ENCODE results near the gene GTF3C6. TPM values are rescaled to one million over a fixed set of nuclear protein-coding genes. Genes with fewer than 3 reads are reported as not detected.
"Not testable (repeated sequence)": the region's sequence is repeated elsewhere in the genome, so short reads cannot be mapped to it uniquely, and the experiment has no call there.

GTF3C6 gene
- polyA plus RNA-seq, 12 donors: 53.3 to 105 (median 84.9) TPM; not detected in 1

DNA sequence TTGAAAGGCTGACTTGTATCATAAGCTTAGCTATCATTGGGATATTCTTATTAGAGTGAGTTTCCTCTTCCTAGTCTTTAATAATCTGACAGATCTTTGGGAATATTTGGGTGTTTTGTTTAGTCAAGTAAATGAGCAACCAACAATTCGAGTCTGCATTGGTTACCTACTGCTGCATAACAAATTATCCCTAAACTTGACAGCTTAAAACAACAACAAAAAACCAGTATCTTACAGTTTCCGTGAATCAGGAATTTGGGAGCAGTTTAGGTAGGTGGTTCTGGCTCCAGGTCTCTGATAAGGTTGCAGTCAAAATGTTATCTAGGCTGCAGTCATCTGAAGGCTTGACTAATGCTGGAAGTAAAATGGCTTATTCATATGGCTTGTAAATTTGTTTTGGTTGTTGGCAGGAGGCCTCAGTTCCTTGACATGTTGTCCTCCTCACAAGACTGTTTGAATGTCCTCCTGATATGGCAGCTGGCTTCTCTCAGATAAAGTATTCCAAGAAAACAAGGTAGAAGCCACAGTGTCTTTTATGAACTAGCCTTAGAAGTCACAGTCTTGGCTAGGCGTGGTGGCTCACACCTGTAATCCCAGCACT, 7.2 kb downstream of the GTF3C6 start:
- DNase-seq: no peak

DNA sequence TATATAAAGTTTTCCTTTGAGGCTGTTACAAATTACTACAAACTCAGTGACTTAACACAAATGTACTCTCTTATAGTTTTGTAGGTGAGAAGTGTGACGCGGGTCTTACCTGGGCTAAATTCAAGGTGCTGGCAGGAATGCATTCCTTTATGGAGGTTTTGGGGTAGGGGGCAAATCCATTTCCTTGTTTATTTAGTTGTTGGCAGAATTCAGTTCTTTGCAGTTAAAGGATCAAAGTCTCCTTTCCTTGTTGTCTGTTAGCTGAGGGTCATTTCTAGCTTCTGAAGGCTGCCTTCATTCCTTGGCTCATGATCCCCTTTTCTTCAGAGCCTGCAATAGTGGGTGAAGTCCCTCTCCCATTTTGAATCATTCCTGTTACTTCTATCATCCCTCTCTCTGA, 10.2 kb downstream of the GTF3C6 start:
- not testable (repeated sequence) for DNase-seq

GRCh38 chr6:110971468-110971867, 13.0 kb downstream of the GTF3C6 start:
- DNase-seq: no peak

- no peak for DNase-seq
Observed at GRCh38 chr6:110976575-110976974, 18.1 kb downstream of the GTF3C6 start.

DNA sequence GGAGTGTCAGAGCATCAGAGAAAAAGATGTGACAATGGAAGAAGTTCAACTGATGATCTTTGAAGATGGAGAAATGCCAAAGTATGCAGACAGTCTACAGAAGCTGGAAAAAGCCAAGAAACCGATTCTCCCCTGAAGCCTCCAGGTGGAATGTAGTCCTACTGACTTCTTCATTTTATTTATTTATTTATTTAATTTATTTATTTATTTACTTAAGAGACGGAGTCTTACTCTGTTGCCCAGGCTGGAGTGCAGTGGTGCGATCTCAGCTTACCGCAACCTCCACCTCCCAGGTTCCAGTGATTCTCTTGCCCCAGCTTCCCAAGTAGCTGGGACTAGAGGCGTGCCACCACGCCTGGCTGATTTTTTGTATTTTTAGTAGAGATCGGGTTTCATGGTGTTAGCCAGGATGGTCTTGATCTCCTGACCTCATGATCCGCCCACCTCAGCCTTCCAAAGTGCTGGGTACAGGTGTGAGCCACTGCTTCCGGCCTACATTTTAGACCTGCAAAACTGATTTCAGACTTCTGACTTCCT, 21.1 kb downstream of the GTF3C6 start:
- DNase-seq: no peak

DNA sequence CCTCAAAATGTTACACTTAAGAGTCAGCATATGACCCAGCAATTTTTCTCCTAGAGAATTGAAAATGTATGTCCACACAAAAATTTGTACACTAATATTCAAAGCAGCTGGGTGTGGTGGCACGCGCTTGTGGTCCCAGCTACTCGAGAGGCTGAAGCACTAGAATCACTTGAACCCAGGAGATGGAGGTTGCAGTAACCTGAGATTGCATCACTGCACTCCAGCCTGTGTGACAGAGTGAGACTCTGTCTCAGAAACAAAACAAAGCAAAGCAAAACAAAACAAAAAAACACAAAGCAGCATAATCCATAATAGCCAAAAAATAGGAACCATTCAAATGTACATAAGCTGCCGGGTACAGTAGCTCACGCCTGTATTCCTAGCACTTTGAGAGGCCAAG, 21.7 kb downstream of the GTF3C6 start:
- no peak for DNase-seq

GRCh38 chr6:110980648-110981047, 22.1 kb downstream of the GTF3C6 start:
- no peak for DNase-seq

- DNase-seq: no peak
Observed at GRCh38 chr6:110981202-110981600, 22.7 kb downstream of the GTF3C6 start.

- DNase-seq: no peak
Observed at GRCh38 chr6:110990840-110991576, 32.5 kb downstream of the GTF3C6 start.

- no peak for DNase-seq
Observed at GRCh38 chr6:110996691-110997090, 38.2 kb downstream of the GTF3C6 start.

DNA sequence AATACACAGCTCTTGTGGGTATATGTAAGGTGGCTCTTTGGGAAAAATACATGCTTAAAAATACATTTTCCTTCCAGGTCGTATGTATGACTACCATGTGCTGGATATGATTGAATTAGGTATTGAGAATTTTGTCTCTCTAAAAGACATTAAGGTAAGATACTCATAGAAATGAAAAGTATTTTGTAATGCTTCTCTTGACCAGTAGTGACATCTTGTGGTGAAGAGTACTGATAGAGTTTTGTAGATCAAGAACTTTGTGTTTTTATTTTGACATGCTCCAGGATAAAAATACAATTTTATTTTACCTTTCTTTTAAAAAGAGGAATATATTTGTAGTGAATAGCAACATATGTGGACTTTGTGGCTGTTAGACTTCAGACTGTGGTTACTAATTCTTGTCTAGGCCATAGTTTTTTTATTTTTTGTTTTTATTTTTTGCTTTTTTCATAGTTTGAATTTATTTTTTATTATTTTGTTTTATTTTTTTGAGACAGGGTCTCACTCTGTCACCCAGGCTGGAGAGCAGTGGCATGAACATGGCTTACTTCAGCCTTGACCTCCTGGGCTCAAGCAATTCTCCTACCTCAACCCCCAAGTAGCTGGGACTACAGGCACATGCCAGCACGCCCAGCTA, 41.2 kb downstream of the GTF3C6 start:
- DNase-seq: no peak

DNA sequence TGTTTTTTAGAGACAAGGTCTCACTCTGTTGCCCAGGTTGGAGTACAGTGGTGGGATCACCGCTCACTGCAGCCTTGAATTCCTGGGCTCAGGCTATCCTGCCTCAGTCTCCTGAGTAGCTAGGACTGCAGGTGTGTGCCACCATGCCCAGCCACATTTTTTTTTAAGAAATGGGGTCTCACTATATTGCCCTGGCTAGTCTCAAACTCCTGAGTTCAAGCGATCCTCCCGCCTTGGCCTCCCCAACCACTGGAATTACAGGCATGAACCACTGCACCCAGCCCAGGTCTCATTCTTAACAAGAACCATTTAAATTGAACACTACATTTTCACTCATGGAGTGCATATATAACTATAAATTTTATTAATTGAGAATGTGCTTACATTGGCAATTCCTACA, 43.8 kb downstream of the GTF3C6 start:
- DNase-seq: no peak

DNA sequence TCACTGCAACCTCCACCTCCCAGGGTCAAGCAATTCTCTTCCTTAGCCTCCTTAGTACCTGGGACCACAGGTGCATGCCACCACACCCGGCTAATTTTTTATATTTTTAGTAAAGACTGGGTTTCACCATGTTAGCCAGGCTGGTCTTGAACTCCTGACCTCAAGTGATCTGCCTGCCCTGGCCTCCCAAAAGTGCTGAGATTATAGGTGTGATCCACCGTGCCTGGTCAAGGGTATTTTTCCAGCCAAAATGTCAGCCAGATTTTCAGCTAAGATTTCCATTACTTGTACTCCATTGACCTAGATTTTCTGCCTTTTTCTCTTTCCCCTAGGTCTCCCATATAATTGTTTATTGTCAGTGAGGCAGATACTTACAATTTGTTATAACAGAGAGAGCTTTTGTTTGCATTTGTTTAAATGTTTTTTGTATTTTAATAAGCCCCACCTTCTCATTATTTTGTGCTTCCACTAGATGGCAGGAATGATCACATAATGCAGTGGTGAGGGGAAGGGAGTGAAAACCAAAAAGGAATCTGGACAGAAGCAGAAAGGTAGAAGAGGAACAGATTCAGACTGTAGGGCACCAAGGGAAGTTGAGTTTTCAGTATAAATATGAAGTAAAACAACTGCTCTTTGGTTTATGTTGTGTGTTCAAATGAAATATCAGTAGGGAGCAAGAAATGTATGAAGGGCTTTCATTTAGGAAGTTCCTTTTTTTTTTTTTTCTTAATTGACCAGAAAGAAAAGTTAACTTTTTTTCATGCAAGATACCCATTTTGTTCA, 53.0 kb downstream of the GTF3C6 start:
- peak; percentile 31 for DNase-seq

- DNase-seq: no peak
Observed at GRCh38 chr6:111012143-111012452, 53.6 kb downstream of the GTF3C6 start.

- DNase-seq: not testable (repeated sequence)
Observed at GRCh38 chr6:111012520-111012919, 54.0 kb downstream of the GTF3C6 start.

DNA sequence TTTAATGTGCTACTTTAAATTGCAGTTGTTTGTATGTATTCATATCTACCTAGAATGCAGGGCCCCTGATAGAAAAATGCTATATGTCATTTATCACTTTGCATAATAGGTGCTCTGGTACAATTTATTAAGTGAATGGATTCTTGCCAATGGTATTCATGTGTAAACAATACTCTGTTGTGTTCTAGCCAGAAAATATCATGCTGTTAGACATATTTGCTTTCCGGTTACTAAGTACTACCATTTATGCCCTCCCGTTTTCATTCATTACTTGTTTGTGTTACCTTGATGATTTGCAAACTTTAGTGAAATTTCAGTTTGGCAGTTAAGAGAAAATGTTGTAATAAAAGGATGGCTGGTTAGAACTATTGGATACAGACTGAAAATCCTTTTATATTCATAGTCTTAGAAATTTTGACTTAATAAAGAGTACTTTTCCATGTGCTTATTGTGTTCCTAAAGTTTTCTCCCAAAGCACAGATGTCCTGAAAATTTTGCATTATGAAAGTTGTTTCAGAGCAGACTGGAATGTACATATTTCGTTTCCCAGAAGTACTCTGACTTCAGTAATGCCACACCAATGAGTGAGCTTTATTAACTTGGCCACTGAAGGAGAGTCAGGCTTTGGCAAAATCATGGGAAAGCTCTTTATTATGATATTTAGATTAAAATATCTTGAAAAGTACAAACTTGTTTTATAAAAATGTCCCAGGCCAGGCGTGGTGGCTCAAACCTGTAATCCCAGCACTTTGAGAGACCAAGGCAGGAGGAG, 54.8 kb downstream of the GTF3C6 start:
- no peak for DNase-seq

DNA sequence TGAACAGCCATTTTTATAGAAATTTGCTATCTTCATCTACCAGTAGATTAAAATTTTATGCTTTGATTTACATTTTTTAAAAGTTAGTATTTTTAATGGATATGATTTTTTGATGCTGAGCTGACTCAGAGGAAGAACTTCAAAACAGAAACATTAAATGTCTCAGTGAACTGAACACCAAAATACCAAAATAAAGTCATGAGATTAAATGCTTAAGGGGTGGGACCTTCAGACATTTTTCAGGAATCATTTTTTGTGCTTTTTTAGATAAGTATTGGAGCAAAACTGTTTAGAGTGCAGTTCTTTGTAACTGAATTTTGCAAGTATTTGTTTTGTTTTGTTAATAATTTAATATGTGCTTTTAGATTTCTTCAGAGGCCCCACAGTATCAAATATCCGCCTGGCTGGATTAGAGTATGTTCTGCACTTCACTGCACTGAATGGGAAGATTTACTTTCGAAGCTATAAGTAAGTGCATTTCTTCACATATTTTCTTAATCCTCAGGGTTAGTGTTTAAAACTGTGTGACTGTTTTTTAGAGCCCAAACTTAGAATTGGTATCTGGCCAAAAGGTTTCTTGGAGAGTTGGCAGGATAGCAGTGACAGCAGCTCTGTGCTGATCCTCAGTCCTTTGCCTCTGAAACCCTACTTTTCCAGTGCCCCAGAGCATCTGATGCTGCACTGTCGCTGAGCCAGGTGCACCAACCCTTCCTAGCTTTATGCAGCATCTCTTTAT, 57.1 kb downstream of the GTF3C6 start:
- no peak for DNase-seq

DNA sequence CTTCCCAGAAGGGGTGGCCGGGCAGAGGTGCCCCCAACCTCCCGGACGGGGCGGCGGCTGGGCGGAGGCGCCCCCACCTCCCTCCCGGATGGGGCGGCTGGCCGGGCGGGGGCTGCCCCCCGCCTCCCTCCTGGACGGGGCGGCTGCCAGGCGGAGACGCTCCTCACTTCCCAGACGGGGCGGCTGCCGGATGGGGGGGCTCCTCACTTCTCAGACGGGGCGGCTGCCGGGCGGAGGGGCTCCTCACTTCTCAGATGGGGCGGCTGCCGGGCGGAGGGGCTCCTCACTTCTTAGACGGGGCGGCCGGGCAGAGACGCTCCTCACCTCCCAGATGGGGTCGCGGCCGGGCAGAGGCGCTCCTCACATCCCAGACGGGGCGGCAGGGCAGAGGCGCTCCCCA, 58.7 kb downstream of the GTF3C6 start:
- DNase-seq: not testable (repeated sequence)

All from muscle of arm (tissue), 12 donors.